Smooth muscle cell (in vitro differentiated cells): ENCODE measurements around the gene KCNQ2. TPM values are rescaled to one million over a fixed set of nuclear protein-coding genes. Genes with fewer than 3 reads are reported as not detected.

Experiments
- DNase-seq: peaks from one replicate; lab custom pipeline; 2025; ENCODE audit not compliant: unreplicated experiment; lab: John Stamatoyannopoulos, UW
- H2AFZ ChIP-seq: fragments of 200-600 bp; sonication (generic); 2 replicates; pipeline ENCODE4 v1.6.0; 2016; ENCODE audit warnings: antibody characterized with exemption, low read depth, mild to moderate bottlenecking
- H3F3A ChIP-seq: fragments of 200-600 bp; sonication (generic); 2 replicates; pipeline ENCODE4 v1.6.0; 2017; ENCODE audit warnings: antibody characterized with exemption, low read depth
- H3K27ac ChIP-seq: fragments of 200-600 bp; sonication (generic); 2 replicates; pipeline ENCODE4 v1.5.1; 2016; ENCODE audit warnings: low read depth, mild to moderate bottlenecking
- H3K27me3 ChIP-seq: fragments of 200-600 bp; sonication (generic); 2 replicates; pipeline ENCODE4 v1.6.1; 2016; ENCODE audit warnings: low read depth, mild to moderate bottlenecking
- H3K36me3 ChIP-seq: fragments of 200-600 bp; sonication (generic); 2 replicates; pipeline ENCODE4 v1.5.1; 2016; ENCODE audit warnings: low read depth
- H3K4me1 ChIP-seq: fragments of 200-600 bp; sonication (generic); 2 replicates; pipeline ENCODE4 v1.5.1; 2016; ENCODE audit warnings: low read depth
- H3K4me2 ChIP-seq: fragments of 200-600 bp; sonication (generic); 2 replicates; pipeline ENCODE4 v1.6.0; 2016; ENCODE audit warnings: mild to moderate bottlenecking
- H3K4me3 ChIP-seq: fragments of 200-600 bp; sonication (generic); 2 replicates; pipeline ENCODE4 v1.5.1; 2016; ENCODE audit warnings: mild to moderate bottlenecking
- H3K79me2 ChIP-seq: fragments of 200-600 bp; sonication (generic); 2 replicates; pipeline ENCODE4 v1.6.0; 2016; ENCODE audit warnings: low read depth, mild to moderate bottlenecking
- H3K9ac ChIP-seq: fragments of 200-600 bp; sonication (generic); 2 replicates; pipeline ENCODE4 v1.6.0; 2016; ENCODE audit warnings: low read depth
- H3K9me3 ChIP-seq: fragments of 200-600 bp; sonication (generic); replicated peaks from 2 replicates; pipeline ENCODE4 v1.5.1; 2016; ENCODE audit warnings: low read depth
- H4K20me1 ChIP-seq: fragments of 200-600 bp; sonication (generic); 2 replicates; pipeline ENCODE4 v1.6.0; 2016; ENCODE audit warnings: low read depth
- WGBS: methylation state at CpG from one replicate; pipeline ENCODE4 v1.1.7; 2016; ENCODE audit warnings: low lambda C conversion rate; 5-methylcytosine and 5-hydroxymethylcytosine counted together
- polyA plus RNA-seq: library from polyadenylated mRNA; unstranded; fragments of >200 nt; fragmentation: Nextera tagmentation; extraction: Ambion mirVana; gene quantifications from 2 replicates; pipeline ENCODE4 v1.2.1, GENCODE V29; 2016
- total RNA-seq: library from RNA; depleted of rRNA; stranded (reverse); fragments of >200 nt; gene quantifications from 2 replicates; pipeline ENCODE4 v1.2.3, GENCODE V29; 2014
- TF ChIP-seq, protein P1 (sequence below): fragments of 200-600 bp; sonication (generic); IDR thresholded peaks from 2 replicates; pipeline ENCODE4 v1.5.1; 2017; ENCODE audit warnings: borderline replicate concordance, mild to moderate bottlenecking, antibody characterized with exemption; ENCODE audit not compliant: insufficient read depth, poor library complexity, severe bottlenecking

The KCNQ2 gene
- total and polyA plus RNA-seq, 2 experiments from 2014 or later: 5.1 to 5.7 TPM

DNA sequence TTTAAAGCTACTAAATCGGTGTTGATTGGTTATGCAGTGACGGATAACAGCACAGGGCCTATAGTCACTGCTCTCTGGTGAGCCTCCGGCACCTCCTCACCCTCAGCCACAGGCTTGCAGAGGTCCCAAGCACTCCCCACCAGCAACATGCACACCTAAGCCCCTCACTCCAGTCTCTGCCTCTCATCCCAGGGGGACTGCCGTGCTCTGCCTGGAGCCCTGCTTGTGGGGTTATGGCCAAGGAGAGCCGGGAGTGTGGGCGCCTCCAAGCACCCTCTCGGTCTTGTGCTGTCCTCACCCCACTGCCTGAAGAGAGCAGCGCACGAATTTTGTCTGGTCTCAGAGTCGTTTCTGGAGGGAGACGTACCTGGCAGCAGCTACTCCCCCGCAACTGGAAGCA lies 33.3 kb upstream of the KCNQ2 start:
- H3K4me1 ChIP-seq: no peaks in the 10 kb centered on the region
- no peaks in the 10 kb centered on the region for H3F3A ChIP-seq
- DNase-seq: no peak
- H3K79me2 ChIP-seq: no peaks in the 10 kb centered on the region
- H3K9ac ChIP-seq: no peak overlapping the region
- no peaks in the 10 kb centered on the region for H3K27me3 ChIP-seq
- no peaks in the 10 kb centered on the region for H3K9me3 ChIP-seq
- H3K27ac ChIP-seq: no peak overlapping the region
- 94% methylated on average over 12 of the region's 12 CpGs for WGBS
- TF ChIP-seq, protein P1, sequence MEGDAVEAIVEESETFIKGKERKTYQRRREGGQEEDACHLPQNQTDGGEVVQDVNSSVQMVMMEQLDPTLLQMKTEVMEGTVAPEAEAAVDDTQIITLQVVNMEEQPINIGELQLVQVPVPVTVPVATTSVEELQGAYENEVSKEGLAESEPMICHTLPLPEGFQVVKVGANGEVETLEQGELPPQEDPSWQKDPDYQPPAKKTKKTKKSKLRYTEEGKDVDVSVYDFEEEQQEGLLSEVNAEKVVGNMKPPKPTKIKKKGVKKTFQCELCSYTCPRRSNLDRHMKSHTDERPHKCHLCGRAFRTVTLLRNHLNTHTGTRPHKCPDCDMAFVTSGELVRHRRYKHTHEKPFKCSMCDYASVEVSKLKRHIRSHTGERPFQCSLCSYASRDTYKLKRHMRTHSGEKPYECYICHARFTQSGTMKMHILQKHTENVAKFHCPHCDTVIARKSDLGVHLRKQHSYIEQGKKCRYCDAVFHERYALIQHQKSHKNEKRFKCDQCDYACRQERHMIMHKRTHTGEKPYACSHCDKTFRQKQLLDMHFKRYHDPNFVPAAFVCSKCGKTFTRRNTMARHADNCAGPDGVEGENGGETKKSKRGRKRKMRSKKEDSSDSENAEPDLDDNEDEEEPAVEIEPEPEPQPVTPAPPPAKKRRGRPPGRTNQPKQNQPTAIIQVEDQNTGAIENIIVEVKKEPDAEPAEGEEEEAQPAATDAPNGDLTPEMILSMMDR: no peak
- H2AFZ ChIP-seq: no peak overlapping the region
- H4K20me1 ChIP-seq: no peaks in the 10 kb centered on the region
- H3K36me3 ChIP-seq: no peaks in the 10 kb centered on the region
- H3K4me3 ChIP-seq: no peak overlapping the region
- no peak overlapping the region for H3K4me2 ChIP-seq

DNA sequence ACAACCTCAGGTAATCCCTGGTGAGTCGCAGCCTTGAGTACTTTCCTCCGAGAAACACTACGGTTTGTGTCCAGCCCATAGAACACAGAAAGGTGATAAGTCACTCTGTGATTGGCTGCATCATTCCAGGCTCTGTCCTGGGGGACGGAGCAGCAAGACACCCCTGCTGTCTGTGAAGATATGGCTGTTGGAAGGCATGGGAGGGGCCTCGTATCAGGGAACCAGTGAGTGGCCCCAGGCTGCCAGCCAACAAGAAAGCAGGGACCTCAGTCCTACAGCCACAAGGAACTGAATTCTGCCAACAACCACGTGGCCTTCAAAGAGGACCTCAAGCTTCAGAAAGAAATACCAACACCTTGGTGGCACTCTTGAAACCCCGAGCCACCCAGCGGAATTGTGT lies 32.8 kb upstream of the KCNQ2 start:
- DNase-seq: no peak
- Histone ChIP-seq H3K27me3 (no peaks in the 10 kb centered on the region), H3K36me3 (no peaks in the 10 kb centered on the region), H3K4me3 (no peak overlapping the region), H3F3A (no peaks in the 10 kb centered on the region), H4K20me1 (no peaks in the 10 kb centered on the region), H3K9me3 (no peaks in the 10 kb centered on the region), H3K9ac (no peak overlapping the region), H3K79me2 (no peaks in the 10 kb centered on the region), H2AFZ (no peak overlapping the region), H3K4me1 (no peaks in the 10 kb centered on the region), H3K27ac (no peak overlapping the region), H3K4me2 (no peak overlapping the region)
- TF ChIP-seq, protein P1: no peak
- 88% methylated on average over 8 of the region's 8 CpGs for WGBS

DNA sequence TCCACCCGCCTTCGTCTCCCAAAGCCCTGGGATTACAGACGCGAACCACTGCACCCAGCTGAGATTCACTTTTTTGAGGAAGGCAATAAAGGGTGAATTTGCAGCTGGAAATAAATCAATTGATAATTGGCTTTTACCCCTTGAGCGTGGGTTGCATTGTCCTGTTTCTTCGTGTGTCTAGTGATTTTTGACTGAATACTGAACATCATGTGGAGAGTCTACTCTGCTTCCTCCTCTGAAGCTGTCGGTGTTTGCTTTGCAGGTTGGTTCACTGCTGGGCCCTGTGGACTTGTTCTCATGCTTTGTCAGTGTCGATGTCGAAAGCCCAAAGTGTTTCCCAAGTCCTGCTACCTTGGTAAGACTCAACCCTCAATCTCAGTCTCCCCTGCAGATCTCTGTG lies 32.2 kb upstream of the KCNQ2 start:
- Histone ChIP-seq H3K4me1 (no peaks in the 10 kb centered on the region), H3K9me3 (no peaks in the 10 kb centered on the region), H3K4me3 (no peak overlapping the region), H3K79me2 (no peaks in the 10 kb centered on the region), H2AFZ (no peak overlapping the region), H3K27me3 (peaks cover 6% of the 10 kb centered on the region), H3K9ac (no peak overlapping the region), H4K20me1 (no peaks in the 10 kb centered on the region), H3K27ac (no peak overlapping the region), H3F3A (no peaks in the 10 kb centered on the region), H3K4me2 (no peak overlapping the region), H3K36me3 (no peaks in the 10 kb centered on the region)
- no peak for DNase-seq
- TF ChIP-seq, protein P1: no peak
- WGBS: 91% methylated on average over 9 of the region's 9 CpGs

DNA sequence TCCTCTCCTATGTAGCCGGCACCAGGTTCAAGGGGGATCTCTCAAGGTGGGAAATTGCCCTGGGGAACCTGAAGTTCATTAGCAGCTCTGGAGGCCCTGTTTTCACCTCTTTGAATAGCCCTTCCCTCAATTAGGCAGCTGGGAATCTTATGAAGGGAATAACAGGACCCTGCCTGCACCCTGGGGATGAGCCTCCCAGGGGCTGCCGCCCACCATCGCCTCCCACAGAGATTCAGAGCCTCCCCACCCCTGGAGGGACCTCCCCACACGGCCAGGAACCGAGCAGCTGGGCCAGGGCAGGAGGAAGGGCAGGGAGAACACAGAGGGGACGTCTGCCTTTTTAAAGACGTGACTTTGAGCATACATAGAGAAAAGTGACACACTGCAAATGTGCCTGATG lies 31.1 kb upstream of the KCNQ2 start:
- Histone ChIP-seq H3K36me3 (no peaks in the 10 kb centered on the region), H4K20me1 (no peaks in the 10 kb centered on the region), H3K4me2 (no peak overlapping the region), H3K79me2 (no peaks in the 10 kb centered on the region), H3K9me3 (no peaks in the 10 kb centered on the region), H3K27ac (no peak overlapping the region), H2AFZ (no peak overlapping the region), H3K9ac (no peak overlapping the region), H3K4me3 (no peak overlapping the region), H3K27me3 (peaks cover 15% of the 10 kb centered on the region), H3F3A (no peaks in the 10 kb centered on the region), H3K4me1 (no peaks in the 10 kb centered on the region)
- DNase-seq: no peak
- 80% methylated on average over 7 of the region's 7 CpGs for WGBS
- TF ChIP-seq, protein P1: no peak
